ENCODE results near the gene FLG. TPM values are rescaled to one million over a fixed set of nuclear protein-coding genes. Genes with fewer than 3 reads are reported as not detected.

FLG gene
- total and polyA plus RNA-seq, 2 experiments from 2014 or later = 0.03 TPM; not detected in 1

- Histone ChIP-seq H3K4me3 (no peak overlapping the region), H3K27me3 (ENCODE audit: insufficient read depth) (no peaks in the 10 kb centered on the region), H4K20me1 (replicated peaks; ENCODE audit: insufficient read depth) (no peaks in the 10 kb centered on the region), H3K79me2 (replicated peaks; ENCODE audit: insufficient read depth) (no peaks in the 10 kb centered on the region), H3F3A (replicated peaks; ENCODE audit: low read depth) (no peaks in the 10 kb centered on the region), H3K4me1 (ENCODE audit: insufficient read depth) (no peaks in the 10 kb centered on the region), H3K4me2 (no peak overlapping the region), H3K9me2 (ENCODE audit: insufficient read depth) (no peaks in the 10 kb centered on the region; the same call in 1 of the 2 replicates), H3K27ac (ENCODE audit: low read depth) (no peak overlapping the region), H2AFZ (no peak overlapping the region), H3K36me3 (ENCODE audit: insufficient read depth) (peaks cover 5% of the 10 kb centered on the region; the same call in 1 of the 2 replicates)
- Mint-ChIP-seq H3K36me3 (ENCODE audit: low read depth) (peaks cover 54% of the 10 kb centered on the region), H3K4me1 (no peaks in the 10 kb centered on the region; the same call in 2 of the 3 replicates), H3K27me3 (ENCODE audit: insufficient read depth, low read depth, poor library complexity) (peaks cover 10% of the 10 kb centered on the region), H3K27ac (no peak overlapping the region), H3K4me3 (no peak overlapping the region), H3K9me3 (peaks cover 58% of the 10 kb centered on the region)
- no peak for DNase-seq (ENCODE audit: low spot score)
- TF ChIP-seq EZH2 (IDR thresholded peaks at IDR 0.05; ENCODE audit: low read depth, unreplicated experiment) (no peak), POLR2AphosphoS5 (IDR thresholded peaks at IDR 0.05; ENCODE audit: low read depth) (no peak), REST (IDR thresholded peaks at IDR 0.05; ENCODE audit: unreplicated experiment) (no peak)
- ATAC-seq = no peak
These were observed 11.1 kb downstream of the FLG start for GRCh38 chr1:152313970-152314369.

DNA sequence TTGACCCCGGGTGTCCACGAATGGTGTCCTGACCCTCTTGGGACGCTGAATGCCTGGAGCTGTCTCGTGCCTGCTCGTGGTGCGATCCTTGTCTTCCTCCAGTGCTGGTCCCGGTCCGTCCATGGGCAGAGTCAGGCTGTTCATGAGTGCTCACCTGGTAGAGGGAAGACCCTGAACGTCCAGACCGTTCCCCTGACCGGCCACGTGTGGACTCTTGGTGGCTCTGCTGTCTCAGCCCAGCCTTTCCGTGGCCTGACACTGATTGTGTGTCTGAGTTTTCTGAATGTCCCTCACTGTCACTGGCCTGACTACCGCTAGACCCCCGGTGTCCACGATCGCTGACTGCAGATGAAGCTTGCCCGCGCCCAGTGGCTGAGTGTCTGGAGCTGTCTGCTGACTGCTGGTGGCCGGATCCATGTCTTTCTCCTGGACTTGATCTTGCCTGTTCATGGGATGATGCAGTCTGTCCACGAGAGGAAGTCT is 11.7 kb downstream of the FLG start:
- peaks cover 10% of the 10 kb centered on the region for H3K27me3 Mint-ChIP-seq (ENCODE audit: insufficient read depth, low read depth, poor library complexity)
- no peaks in the 10 kb centered on the region; the same call in 2 of the 3 replicates for H3K4me1 Mint-ChIP-seq
- H3K27ac Mint-ChIP-seq = no peak overlapping the region
- H4K20me1 ChIP-seq (replicated peaks; ENCODE audit: insufficient read depth) = no peaks in the 10 kb centered on the region
- H3K4me3 Mint-ChIP-seq = no peak overlapping the region
- H3K9me3 Mint-ChIP-seq = peaks cover 64% of the 10 kb centered on the region
- H3K27me3 ChIP-seq (ENCODE audit: insufficient read depth) = no peaks in the 10 kb centered on the region
- no peaks in the 10 kb centered on the region; the same call in 1 of the 2 replicates for H3K9me2 ChIP-seq (ENCODE audit: insufficient read depth)
- ATAC-seq (no peak), DNase-seq (ENCODE audit: low spot score) (no peak)
- H2AFZ ChIP-seq = no peak overlapping the region
- no peaks in the 10 kb centered on the region for H3K4me1 ChIP-seq (ENCODE audit: insufficient read depth)
- H3K36me3 ChIP-seq (ENCODE audit: insufficient read depth) = peaks cover 5% of the 10 kb centered on the region; the same call in 1 of the 2 replicates
- no peak overlapping the region for H3K27ac ChIP-seq (ENCODE audit: low read depth)
- no peaks in the 10 kb centered on the region for H3F3A ChIP-seq (replicated peaks; ENCODE audit: low read depth)
- H3K36me3 Mint-ChIP-seq (ENCODE audit: low read depth) = peaks cover 60% of the 10 kb centered on the region
- H3K4me2 ChIP-seq = no peak overlapping the region
- no peaks in the 10 kb centered on the region for H3K79me2 ChIP-seq (replicated peaks; ENCODE audit: insufficient read depth)
- no peak overlapping the region for H3K4me3 ChIP-seq
- TF ChIP-seq REST (IDR thresholded peaks at IDR 0.05; ENCODE audit: unreplicated experiment) (no peak), STAT1 (IDR thresholded peaks at IDR 0.05; ENCODE audit: unreplicated experiment) (no peak), CREB1 (CRISPR knock-in tag; IDR thresholded peaks at IDR 0.05; ENCODE audit: low read depth) (no peak), NANOG (IDR thresholded peaks at IDR 0.05; ENCODE audit: borderline replicate concordance) (no peak), POLR2AphosphoS5 (IDR thresholded peaks at IDR 0.05; ENCODE audit: low read depth) (no peak), EZH2 (IDR thresholded peaks at IDR 0.05; ENCODE audit: low read depth, unreplicated experiment) (no peak), ZNF114 (CRISPR knock-in tag; IDR thresholded peaks at IDR 0.05) (no peak), JUNB (IDR thresholded peaks at IDR 0.05; ENCODE audit: unreplicated experiment) (no peak), EZH2phosphoT487 (IDR thresholded peaks at IDR 0.05; ENCODE audit: unreplicated experiment) (no peak), ZNF331 (CRISPR knock-in tag; IDR thresholded peaks at IDR 0.05; ENCODE audit: low read depth) (no peak)
- TF ChIP-seq, protein P1, sequence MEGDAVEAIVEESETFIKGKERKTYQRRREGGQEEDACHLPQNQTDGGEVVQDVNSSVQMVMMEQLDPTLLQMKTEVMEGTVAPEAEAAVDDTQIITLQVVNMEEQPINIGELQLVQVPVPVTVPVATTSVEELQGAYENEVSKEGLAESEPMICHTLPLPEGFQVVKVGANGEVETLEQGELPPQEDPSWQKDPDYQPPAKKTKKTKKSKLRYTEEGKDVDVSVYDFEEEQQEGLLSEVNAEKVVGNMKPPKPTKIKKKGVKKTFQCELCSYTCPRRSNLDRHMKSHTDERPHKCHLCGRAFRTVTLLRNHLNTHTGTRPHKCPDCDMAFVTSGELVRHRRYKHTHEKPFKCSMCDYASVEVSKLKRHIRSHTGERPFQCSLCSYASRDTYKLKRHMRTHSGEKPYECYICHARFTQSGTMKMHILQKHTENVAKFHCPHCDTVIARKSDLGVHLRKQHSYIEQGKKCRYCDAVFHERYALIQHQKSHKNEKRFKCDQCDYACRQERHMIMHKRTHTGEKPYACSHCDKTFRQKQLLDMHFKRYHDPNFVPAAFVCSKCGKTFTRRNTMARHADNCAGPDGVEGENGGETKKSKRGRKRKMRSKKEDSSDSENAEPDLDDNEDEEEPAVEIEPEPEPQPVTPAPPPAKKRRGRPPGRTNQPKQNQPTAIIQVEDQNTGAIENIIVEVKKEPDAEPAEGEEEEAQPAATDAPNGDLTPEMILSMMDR (conservative IDR thresholded peaks at IDR 0.05; ENCODE audit: low read depth in 2 of 2) = no peak

Measured in GM23338 (cell line).